ENCODE results near the gene KRT77.

DNA sequence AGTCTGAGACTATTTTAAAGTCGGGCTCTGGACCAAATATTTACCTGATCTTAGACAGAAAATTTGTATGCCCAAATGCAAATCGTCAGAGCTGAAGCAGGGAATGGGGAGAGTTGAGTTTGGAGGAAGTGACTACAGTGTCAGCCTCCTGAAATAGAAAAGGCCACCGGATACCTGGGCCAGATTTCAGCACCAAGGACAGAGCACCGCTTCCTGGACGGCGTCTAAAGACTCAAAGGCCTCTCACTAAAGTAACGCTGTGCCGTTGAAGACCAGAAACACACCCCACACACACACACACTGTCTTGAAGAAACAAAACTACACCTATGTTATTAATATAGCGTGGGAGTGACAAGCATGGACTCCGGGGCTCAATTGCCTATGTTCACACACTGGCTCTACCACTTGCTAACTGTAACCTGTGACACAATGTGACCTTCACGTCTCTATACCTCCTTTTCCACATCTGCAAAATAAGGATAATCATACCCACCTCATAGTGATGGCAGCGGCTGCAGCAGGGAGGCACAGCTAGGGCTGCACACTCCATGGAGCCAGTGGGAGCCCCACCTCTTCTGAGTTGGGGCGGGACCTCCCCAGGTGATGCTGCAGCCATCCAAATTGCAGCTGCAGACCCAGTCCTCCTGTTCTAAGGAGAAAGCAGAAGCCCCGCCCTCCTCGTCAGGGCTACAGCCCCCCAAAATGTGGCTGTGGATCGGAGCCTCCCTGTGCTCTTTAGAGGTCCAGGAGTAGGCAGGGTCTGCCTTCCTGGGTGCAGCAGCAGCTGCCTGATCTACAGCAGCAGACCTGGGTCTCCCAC, 38.3 kb upstream of the KRT77 start:
- TF ChIP-seq POLR2A (IDR thresholded peaks at IDR 0.05; ENCODE audit: low read depth, low read length): no peak
- TF ChIP-seq TAF1 (IDR thresholded peaks at IDR 0.05; ENCODE audit: borderline replicate concordance, low read depth, low read length): no peak
- no peak for TF ChIP-seq POLR2AphosphoS5 (IDR thresholded peaks at IDR 0.05; ENCODE audit: low read depth, low read length)

All from GM12892 (cell line).